WTC11 (cell line): ENCODE measurements around the gene ATF1. TPM values are rescaled to one million over a fixed set of nuclear protein-coding genes. Genes with fewer than 3 reads are reported as not detected.
"Not testable (repeated sequence)": the region's sequence is repeated elsewhere in the genome, so short reads cannot be mapped to it uniquely, and the experiment has no call there.

Experiments used
- ATAC-seq: fragments of 200-7000 bp; cut with Tn5 transposase; 2 replicates; pipeline ENCODE4 v1.10.0; 2021; ENCODE audit warnings: mild to moderate bottlenecking, moderate library complexity
- CTCF ChIA-PET: fragments of 300-600 bp; sonication (Branson Sonifier 250); formaldehyde crosslinking; loops from one replicate; lab custom pipeline; 2021; ENCODE audit warnings: antibody characterized with exemption; lab: Charles Lee
- POLR2A ChIA-PET: fragments of 350-600 bp; sonication (Branson Sonifier 250); formaldehyde crosslinking; loops from one replicate; lab custom pipeline; 2021; ENCODE audit warnings: antibody characterized with exemption; lab: Charles Lee
- DNase-seq: peaks from one replicate; pipeline ENCODE4 v3.0.0; 2021; ENCODE audit warnings: low spot score
- H3K27ac Mint-ChIP-seq: 2 replicates; pipeline ENCODE4 v1.8.0; 2021; ENCODE audit warnings: mixed read lengths
- H3K27me3 Mint-ChIP-seq: 2 replicates; pipeline ENCODE4 v1.8.0; 2021; ENCODE audit warnings: low read depth, mild to moderate bottlenecking, moderate library complexity, mixed read lengths
- H3K36me3 Mint-ChIP-seq: 2 replicates; pipeline ENCODE4 v1.8.0; 2021; ENCODE audit warnings: mixed read lengths
- H3K4me1 Mint-ChIP-seq: 2 replicates; pipeline ENCODE4 v1.8.0; 2022; ENCODE audit warnings: mixed read lengths
- H3K4me3 Mint-ChIP-seq: 2 replicates; pipeline ENCODE4 v1.8.0; 2021; ENCODE audit warnings: mild to moderate bottlenecking, moderate library complexity, mixed read lengths
- H3K9me3 Mint-ChIP-seq: 2 replicates; pipeline ENCODE4 v1.8.0; 2021; ENCODE audit warnings: mixed read lengths
- CREB1 ChIP-seq: sonication (generic); formaldehyde crosslinking; IDR thresholded peaks from 2 replicates; pipeline ENCODE4 v1.8.0; 2023; ENCODE audit warnings: mild to moderate bottlenecking, missing genetic modification reagents
- EMX1 ChIP-seq: fragments of 250-450 bp; sonication (Bioruptor Pico); IDR thresholded peaks from 2 replicates; pipeline ENCODE4 v1.8.0; 2021; ENCODE audit warnings: mild to moderate bottlenecking
- ETV6 ChIP-seq: sonication (generic); formaldehyde crosslinking; IDR thresholded peaks from 2 replicates; pipeline ENCODE4 v1.8.1; 2022; ENCODE audit warnings: mild to moderate bottlenecking, missing genetic modification reagents
- FOXK1 ChIP-seq: sonication (generic); formaldehyde crosslinking; IDR thresholded peaks from 2 replicates; pipeline ENCODE4 v1.8.0; 2022; ENCODE audit warnings: mild to moderate bottlenecking, moderate library complexity, missing genetic modification reagents
- GABPB1 ChIP-seq: sonication (generic); formaldehyde crosslinking; IDR thresholded peaks from 2 replicates; pipeline ENCODE4 v1.8.1; 2023; ENCODE audit warnings: mild to moderate bottlenecking, missing genetic modification reagents
- NR1H2 ChIP-seq: sonication (generic); formaldehyde crosslinking; IDR thresholded peaks from 2 replicates; pipeline ENCODE4 v1.9.0; 2021; ENCODE audit warnings: mild to moderate bottlenecking, moderate library complexity, missing genetic modification reagents
- TEAD1 ChIP-seq: sonication (generic); formaldehyde crosslinking; IDR thresholded peaks from 2 replicates; pipeline ENCODE4 v1.8.0; 2022; ENCODE audit warnings: mild to moderate bottlenecking, missing genetic modification reagents
- TP53 ChIP-seq: sonication (generic); formaldehyde crosslinking; IDR thresholded peaks from 2 replicates; pipeline ENCODE4 v1.8.1; 2023; ENCODE audit warnings: mild to moderate bottlenecking, missing genetic modification reagents
- total RNA-seq: library from RNA; stranded (reverse); gene quantifications from 3 replicates; pipeline ENCODE4 v1.2.3, GENCODE V29; 2021
- TF ChIP-seq, protein P1 (sequence below): sonication (generic); formaldehyde crosslinking; IDR thresholded peaks from 2 replicates; pipeline ENCODE4 v1.8.1; 2023; ENCODE audit warnings: mild to moderate bottlenecking, missing genetic modification reagents
- TF ChIP-seq, protein P2 (sequence below): fragments of 250-450 bp; sonication (Bioruptor Pico); IDR thresholded peaks from 2 replicates; pipeline ENCODE4 v1.8.0; 2021; ENCODE audit warnings: mild to moderate bottlenecking
- TF ChIP-seq, protein P3 (sequence below): sonication (generic); formaldehyde crosslinking; IDR thresholded peaks from 2 replicates; pipeline ENCODE4 v1.8.0; 2023; ENCODE audit warnings: missing genetic modification reagents
- TF ChIP-seq, protein P4 (sequence below): sonication (generic); formaldehyde crosslinking; IDR thresholded peaks from 2 replicates; pipeline ENCODE4 v1.8.0; 2022; ENCODE audit warnings: mild to moderate bottlenecking, missing genetic modification reagents
- TF ChIP-seq, protein P5 (sequence below): sonication (generic); formaldehyde crosslinking; IDR thresholded peaks from 2 replicates; pipeline ENCODE4 v1.8.1; 2023; ENCODE audit warnings: mild to moderate bottlenecking, missing genetic modification reagents

Gene ATF1
- total RNA-seq, 1 experiment from 2014 or later = 34.8 TPM

DNA sequence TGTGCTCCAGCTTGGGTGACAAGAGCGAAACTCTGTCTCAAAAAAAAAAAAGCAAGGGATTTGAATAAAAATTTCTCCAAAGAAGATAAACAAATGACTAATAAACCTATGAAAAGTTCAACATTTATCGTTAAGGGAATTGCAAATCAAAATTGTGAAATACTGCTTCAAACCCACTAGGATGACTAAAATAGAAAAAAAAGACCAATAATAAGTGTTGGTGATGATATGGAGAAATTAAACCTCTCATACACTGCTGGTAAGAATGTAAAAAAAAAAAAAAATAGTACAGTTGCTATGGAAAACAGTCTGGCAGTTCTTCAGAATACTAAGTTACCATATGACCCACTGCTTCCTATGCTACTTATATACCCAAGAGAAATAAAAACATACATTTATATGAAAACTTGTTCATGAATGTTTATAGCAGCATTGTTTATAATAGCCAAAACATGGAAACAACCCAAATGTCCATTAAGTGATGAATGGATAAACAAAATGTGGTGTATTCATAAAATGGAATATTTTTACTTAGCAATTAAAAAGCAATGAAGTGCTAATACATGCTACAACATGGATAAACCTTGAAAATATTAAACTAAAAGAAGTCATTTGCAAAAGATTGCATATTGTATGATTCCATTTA lies 39.5 kb downstream of the ATF1 start (continued):
- TF ChIP-seq, protein P1, sequence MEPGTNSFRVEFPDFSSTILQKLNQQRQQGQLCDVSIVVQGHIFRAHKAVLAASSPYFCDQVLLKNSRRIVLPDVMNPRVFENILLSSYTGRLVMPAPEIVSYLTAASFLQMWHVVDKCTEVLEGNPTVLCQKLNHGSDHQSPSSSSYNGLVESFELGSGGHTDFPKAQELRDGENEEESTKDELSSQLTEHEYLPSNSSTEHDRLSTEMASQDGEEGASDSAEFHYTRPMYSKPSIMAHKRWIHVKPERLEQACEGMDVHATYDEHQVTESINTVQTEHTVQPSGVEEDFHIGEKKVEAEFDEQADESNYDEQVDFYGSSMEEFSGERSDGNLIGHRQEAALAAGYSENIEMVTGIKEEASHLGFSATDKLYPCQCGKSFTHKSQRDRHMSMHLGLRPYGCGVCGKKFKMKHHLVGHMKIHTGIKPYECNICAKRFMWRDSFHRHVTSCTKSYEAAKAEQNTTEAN (CRISPR knock-in tag) = no peak
- TF ChIP-seq, protein P2, sequence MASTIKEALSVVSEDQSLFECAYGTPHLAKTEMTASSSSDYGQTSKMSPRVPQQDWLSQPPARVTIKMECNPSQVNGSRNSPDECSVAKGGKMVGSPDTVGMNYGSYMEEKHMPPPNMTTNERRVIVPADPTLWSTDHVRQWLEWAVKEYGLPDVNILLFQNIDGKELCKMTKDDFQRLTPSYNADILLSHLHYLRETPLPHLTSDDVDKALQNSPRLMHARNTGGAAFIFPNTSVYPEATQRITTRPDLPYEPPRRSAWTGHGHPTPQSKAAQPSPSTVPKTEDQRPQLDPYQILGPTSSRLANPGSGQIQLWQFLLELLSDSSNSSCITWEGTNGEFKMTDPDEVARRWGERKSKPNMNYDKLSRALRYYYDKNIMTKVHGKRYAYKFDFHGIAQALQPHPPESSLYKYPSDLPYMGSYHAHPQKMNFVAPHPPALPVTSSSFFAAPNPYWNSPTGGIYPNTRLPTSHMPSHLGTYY (CRISPR knock-in tag) = no peak
- TF ChIP-seq CREB1 (CRISPR knock-in tag) = no peak
- TF ChIP-seq, protein P3, sequence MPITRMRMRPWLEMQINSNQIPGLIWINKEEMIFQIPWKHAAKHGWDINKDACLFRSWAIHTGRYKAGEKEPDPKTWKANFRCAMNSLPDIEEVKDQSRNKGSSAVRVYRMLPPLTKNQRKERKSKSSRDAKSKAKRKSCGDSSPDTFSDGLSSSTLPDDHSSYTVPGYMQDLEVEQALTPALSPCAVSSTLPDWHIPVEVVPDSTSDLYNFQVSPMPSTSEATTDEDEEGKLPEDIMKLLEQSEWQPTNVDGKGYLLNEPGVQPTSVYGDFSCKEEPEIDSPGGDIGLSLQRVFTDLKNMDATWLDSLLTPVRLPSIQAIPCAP (CRISPR knock-in tag) = no peak

DNA sequence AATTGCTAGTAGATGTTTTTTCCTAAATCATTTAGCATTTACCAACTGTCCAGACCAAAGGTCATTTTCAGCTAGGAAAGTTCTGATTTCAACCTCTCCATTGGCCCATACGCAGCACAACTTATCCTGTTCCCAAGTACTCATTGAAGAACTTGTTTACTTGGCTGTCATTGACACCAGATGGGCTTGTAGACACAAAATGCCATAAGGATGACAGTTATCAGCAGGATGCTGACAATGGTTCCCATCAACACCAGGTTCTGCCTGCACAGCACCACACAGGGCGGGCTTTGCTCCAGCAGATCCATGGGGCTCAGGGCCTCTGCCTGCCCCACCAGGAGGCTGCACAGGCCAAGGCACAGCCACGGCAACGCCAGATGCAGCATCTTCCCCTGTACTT lies 42.3 kb downstream of the ATF1 start:
- no peak for DNase-seq
- Mint-ChIP-seq H3K27me3 (no peaks in the 10 kb centered on the region), H3K4me1 (no peaks in the 10 kb centered on the region), H3K27ac (no peak overlapping the region), H3K9me3 (no peaks in the 10 kb centered on the region), H3K36me3 (peaks cover 22% of the 10 kb centered on the region), H3K4me3 (no peak overlapping the region)
- CTCF ChIA-PET = no interaction called here
- POLR2A ChIA-PET = no interaction called here
- no peak for ATAC-seq
- no peak for TF ChIP-seq NR1H2 (CRISPR knock-in tag)
- no peak for TF ChIP-seq GABPB1 (CRISPR knock-in tag)
- no peak for TF ChIP-seq TEAD1 (CRISPR knock-in tag)
- TF ChIP-seq TP53 = no peak
- TF ChIP-seq, protein P4, sequence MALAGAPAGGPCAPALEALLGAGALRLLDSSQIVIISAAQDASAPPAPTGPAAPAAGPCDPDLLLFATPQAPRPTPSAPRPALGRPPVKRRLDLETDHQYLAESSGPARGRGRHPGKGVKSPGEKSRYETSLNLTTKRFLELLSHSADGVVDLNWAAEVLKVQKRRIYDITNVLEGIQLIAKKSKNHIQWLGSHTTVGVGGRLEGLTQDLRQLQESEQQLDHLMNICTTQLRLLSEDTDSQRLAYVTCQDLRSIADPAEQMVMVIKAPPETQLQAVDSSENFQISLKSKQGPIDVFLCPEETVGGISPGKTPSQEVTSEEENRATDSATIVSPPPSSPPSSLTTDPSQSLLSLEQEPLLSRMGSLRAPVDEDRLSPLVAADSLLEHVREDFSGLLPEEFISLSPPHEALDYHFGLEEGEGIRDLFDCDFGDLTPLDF (CRISPR knock-in tag) = no peak
- TF ChIP-seq FOXK1 (CRISPR knock-in tag) = no peak
- no peak for TF ChIP-seq ETV6 (CRISPR knock-in tag)
- TF ChIP-seq EMX1 (CRISPR knock-in tag) = no peak
- TF ChIP-seq, protein P5, sequence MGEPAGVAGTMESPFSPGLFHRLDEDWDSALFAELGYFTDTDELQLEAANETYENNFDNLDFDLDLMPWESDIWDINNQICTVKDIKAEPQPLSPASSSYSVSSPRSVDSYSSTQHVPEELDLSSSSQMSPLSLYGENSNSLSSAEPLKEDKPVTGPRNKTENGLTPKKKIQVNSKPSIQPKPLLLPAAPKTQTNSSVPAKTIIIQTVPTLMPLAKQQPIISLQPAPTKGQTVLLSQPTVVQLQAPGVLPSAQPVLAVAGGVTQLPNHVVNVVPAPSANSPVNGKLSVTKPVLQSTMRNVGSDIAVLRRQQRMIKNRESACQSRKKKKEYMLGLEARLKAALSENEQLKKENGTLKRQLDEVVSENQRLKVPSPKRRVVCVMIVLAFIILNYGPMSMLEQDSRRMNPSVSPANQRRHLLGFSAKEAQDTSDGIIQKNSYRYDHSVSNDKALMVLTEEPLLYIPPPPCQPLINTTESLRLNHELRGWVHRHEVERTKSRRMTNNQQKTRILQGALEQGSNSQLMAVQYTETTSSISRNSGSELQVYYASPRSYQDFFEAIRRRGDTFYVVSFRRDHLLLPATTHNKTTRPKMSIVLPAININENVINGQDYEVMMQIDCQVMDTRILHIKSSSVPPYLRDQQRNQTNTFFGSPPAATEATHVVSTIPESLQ (CRISPR knock-in tag) = no peak
- TF ChIP-seq, all 79 proteins: peak for 0

DNA sequence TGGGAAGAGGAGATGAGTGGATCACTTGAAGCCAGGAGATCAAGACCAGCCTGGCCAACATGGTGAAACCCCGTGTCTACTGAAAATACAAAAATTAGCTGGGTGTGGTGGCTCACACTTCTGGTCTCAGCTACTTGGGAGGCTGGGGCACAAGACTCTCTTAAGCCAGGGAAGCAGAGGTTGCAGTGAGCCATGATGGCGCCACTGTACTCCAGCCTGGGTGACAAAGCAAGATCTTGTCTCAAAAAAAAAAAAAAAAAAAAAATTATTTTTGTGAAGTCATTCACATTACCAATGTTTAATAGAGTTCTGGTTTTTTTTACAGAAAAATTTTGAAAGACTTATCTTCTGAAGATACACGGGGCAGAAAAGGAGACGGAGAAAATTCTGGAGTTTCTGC lies 45.2 kb downstream of the ATF1 start:
- not testable (repeated sequence) for H3K27ac Mint-ChIP-seq, H3K9me3 Mint-ChIP-seq, H3K4me1 Mint-ChIP-seq, H3K27me3 Mint-ChIP-seq, DNase-seq, H3K4me3 Mint-ChIP-seq, ATAC-seq
- CTCF ChIA-PET = interaction anchor here (0.7 kb wide), 1 partner anchor 83 kb away, joined by 3 read pairs; no protein-coding TSS in a partner anchor
- POLR2A ChIA-PET = interaction anchor here (0.7 kb wide), 1 partner anchor 520 kb away, joined by 3 read pairs; no protein-coding TSS in a partner anchor
- peaks cover 29% of the 10 kb centered on the region for H3K36me3 Mint-ChIP-seq

DNA sequence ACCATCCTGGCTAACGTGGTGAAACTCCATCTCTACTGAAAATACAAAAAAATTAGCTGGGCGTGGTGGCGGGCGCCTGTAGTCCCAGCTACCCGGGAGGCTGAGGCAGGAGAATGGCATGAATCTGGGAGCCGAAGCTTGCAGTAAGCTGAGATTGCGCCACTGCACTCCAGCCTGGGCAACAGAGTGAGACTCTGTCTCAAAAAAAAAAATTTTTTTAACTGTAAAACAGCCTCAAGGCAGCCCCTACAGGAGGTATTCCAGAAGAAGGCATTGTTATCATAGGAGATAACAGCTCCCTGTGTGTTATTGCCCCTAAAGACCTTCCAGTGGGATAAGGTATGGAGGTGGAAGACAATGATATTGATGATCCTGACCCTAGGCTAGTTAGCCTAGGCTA lies 51.0 kb downstream of the ATF1 start:
- CTCF ChIA-PET, ATAC-seq, POLR2A ChIA-PET, DNase-seq, H3K27ac Mint-ChIP-seq, H3K4me1 Mint-ChIP-seq, H3K9me3 Mint-ChIP-seq, H3K4me3 Mint-ChIP-seq, H3K27me3 Mint-ChIP-seq: not testable (repeated sequence)
- H3K36me3 Mint-ChIP-seq = peaks cover 56% of the 10 kb centered on the region
